GM12878 (cell line): ENCODE measurements around the gene ANAPC7. TPM values are rescaled to one million over a fixed set of nuclear protein-coding genes. Genes with fewer than 3 reads are reported as not detected.

Experiments
- ATAC-seq: fragments of 200-7000 bp; cut with Tn5 transposase; 3 replicates; pipeline ENCODE4 v1.9.1; 2020; ENCODE audit warnings: mild to moderate bottlenecking, moderate library complexity
- BruUV-seq: library from RNA; stranded (reverse); fragments of 400-500 nt; replicated peaks from 2 replicates; lab custom pipeline; 2021; lab: Mats Ljungman, UMichigan
- CTCF ChIA-PET: fragments of 300-600 bp; sonication (Branson Sonifier 250); formaldehyde crosslinking; extraction: SDS; loops from one replicate; lab custom pipeline; 2021; ENCODE audit warnings: inconsistent platforms; lab: Yijun Ruan, JAX
- POLR2A ChIA-PET: fragments of 350-600 bp; formaldehyde crosslinking; extraction: SDS; loops from one replicate; lab custom pipeline; 2021; ENCODE audit warnings: inconsistent platforms; lab: Charles Lee
- RAD21 ChIA-PET: fragments of 300-600 bp; sonication (Branson Sonifier 250); formaldehyde crosslinking; loops from one replicate; lab custom pipeline; 2023; ENCODE audit warnings: antibody characterized with exemption; ENCODE audit not compliant: unreplicated experiment; lab: Charles Lee
- SMC1A ChIA-PET: fragments of 300-600 bp; sonication (Branson Sonifier 250); formaldehyde crosslinking; loops from one replicate; lab custom pipeline; 2023; ENCODE audit not compliant: unreplicated experiment, uncharacterized antibody; lab: Charles Lee
- DNase-seq: peaks from one replicate; pipeline ENCODE4 v3.0.0-alpha.2; 2011; ENCODE audit warnings: low read depth, low spot score
- FAIRE-seq: peaks from 3 replicates; lab custom pipeline; 2011; peaks lifted over from hg19 to GRCh38; lab: Jason Lieb, UNC
- H2AFZ ChIP-seq: 2 replicates; pipeline ENCODE4 v1.6.0; 2011; ENCODE audit warnings: low read depth, low read length, control low read depth; ENCODE audit not compliant: control insufficient read depth
- H3K27ac ChIP-seq: 2 replicates; pipeline ENCODE4 v1.5.1; 2011; ENCODE audit warnings: control low read depth; ENCODE audit not compliant: control insufficient read depth, insufficient read depth
- H3K27me3 ChIP-seq, 2 experiments: replicated peaks in 1 of 2; 2 replicates each; pipeline versions ENCODE4 v1.6.0 to v1.6.1; 2011; ENCODE audit warnings: low read length in 1 of 2; ENCODE audit not compliant: control insufficient read depth in 2 of 2, insufficient read depth in 2 of 2
- H3K36me3 ChIP-seq, 2 experiments: 2 replicates each; pipeline ENCODE4 v1.5.1; 2011; ENCODE audit warnings: low read length in 1 of 2; ENCODE audit not compliant: control insufficient read depth in 2 of 2, insufficient read depth in 2 of 2
- H3K4me1 ChIP-seq: 2 replicates; pipeline ENCODE4 v1.6.1; 2011; ENCODE audit warnings: mild to moderate bottlenecking, low read length, moderate library complexity, mixed read lengths; ENCODE audit not compliant: control insufficient read depth, insufficient read depth
- H3K4me2 ChIP-seq: 2 replicates; pipeline ENCODE4 v1.6.0; 2011; ENCODE audit warnings: control low read depth; ENCODE audit not compliant: control insufficient read depth, insufficient read depth
- H3K4me3 ChIP-seq: fragments of 200-600 bp; sonication (generic); 2 replicates; pipeline ENCODE4 v1.5.1; 2016
- H3K79me2 ChIP-seq: 2 replicates; pipeline ENCODE4 v1.6.0; 2011; ENCODE audit warnings: low read length; ENCODE audit not compliant: control insufficient read depth, insufficient read depth
- H3K9ac ChIP-seq: 2 replicates; pipeline ENCODE4 v1.8.0; 2011; ENCODE audit warnings: low read length, control low read depth, mixed read lengths; ENCODE audit not compliant: control insufficient read depth, insufficient read depth
- H3K9me3 ChIP-seq: replicated peaks from 3 replicates; pipeline ENCODE4 v1.5.1; 2011; ENCODE audit warnings: mild to moderate bottlenecking, low read length; ENCODE audit not compliant: control insufficient read depth, insufficient read depth
- H4K20me1 ChIP-seq: 2 replicates; pipeline ENCODE4 v1.6.0; 2011; ENCODE audit not compliant: control insufficient read depth, insufficient read depth
- BHLHE40 ChIP-seq, 2 experiments: fragments of 450-650 bp in 1 of 2; IDR thresholded peaks; 2 replicates each; pipeline ENCODE4 v1.6.1; 2011 to 2017; ENCODE audit warnings: low read depth in 2 of 2, borderline replicate concordance in 1 of 2, improper control_type of control experiment in 1 of 2, low read length in 1 of 2, mild to moderate bottlenecking in 1 of 2
- CBFB ChIP-seq: IDR thresholded peaks from 2 replicates; pipeline ENCODE4 v1.6.1; 2016; ENCODE audit warnings: antibody characterized with exemption, low read depth
- CHD2 ChIP-seq: IDR thresholded peaks from 2 replicates; pipeline ENCODE4 v1.6.1; 2011; ENCODE audit warnings: low read depth, low read length, improper control_type of control experiment, borderline replicate concordance
- E2F8 ChIP-seq: fragments of 450-650 bp; IDR thresholded peaks from 2 replicates; pipeline ENCODE4 v1.6.1; 2018; ENCODE audit warnings: mild to moderate bottlenecking, low read depth, moderate library complexity; ENCODE audit not compliant: partially characterized antibody
- IKZF2 ChIP-seq, 2 experiments: fragments of 450-650 bp; IDR thresholded peaks; 2 replicates each; pipeline ENCODE4 v1.6.1; 2017; ENCODE audit warnings: mild to moderate bottlenecking in 2 of 2, moderate library complexity in 2 of 2
- MAX ChIP-seq: IDR thresholded peaks from 2 replicates; pipeline ENCODE4 v1.6.1; 2012; ENCODE audit warnings: low read depth, low read length, improper control_type of control experiment
- NR2C1 ChIP-seq: fragments of 450-650 bp; IDR thresholded peaks from 2 replicates; pipeline ENCODE4 v1.6.1; 2017; ENCODE audit warnings: antibody characterized with exemption, mild to moderate bottlenecking, moderate library complexity
- NRF1 ChIP-seq: conservative IDR thresholded peaks from 2 replicates; pipeline ENCODE4 v1.6.1; 2011; ENCODE audit warnings: mild to moderate bottlenecking, low read depth, low read length, improper control_type of control experiment
- RCOR1 ChIP-seq: conservative IDR thresholded peaks from 2 replicates; pipeline ENCODE4 v1.6.1; 2012; ENCODE audit warnings: low read depth, low read length, improper control_type of control experiment
- SMC3 ChIP-seq: IDR thresholded peaks from 2 replicates; pipeline ENCODE4 v1.6.1; 2011; ENCODE audit warnings: low read length, improper control_type of control experiment, borderline replicate concordance
- STAT1 ChIP-seq: fragments of 450-650 bp; conservative IDR thresholded peaks from 2 replicates; pipeline ENCODE4 v1.6.1; 2014; ENCODE audit warnings: antibody characterized with exemption, mild to moderate bottlenecking
- WGBS: methylation state at CpG from one replicate; pipeline ENCODE4 v1.1.6; 2016; ENCODE audit warnings: low lambda C conversion rate; ENCODE audit not compliant: insufficient replicate concordance, insufficient coverage; ENCODE audit errors: missing lambda C conversion rate; 5-methylcytosine and 5-hydroxymethylcytosine counted together
- in situ Hi-C: fragments of 300-500 bp; cut with MboI; formaldehyde crosslinking; loops from 9 replicates; pipeline ENCODE4 v1.14.3; 2018; ENCODE audit warnings: mixed read lengths
- intact Hi-C: fragments of 100-400 bp; cut with micrococcal nuclease; formaldehyde crosslinking; loops from one replicate; pipeline ENCODE4 v1.14.2; 2022; ENCODE audit not compliant: unreplicated experiment
- polyA plus RNA-seq, 11 experiments: library from polyadenylated mRNA; depleted of rRNA in 4 of 11; unstranded in 6 of 11; stranded (reverse) in 5 of 11; fragments of >200 nt; fragmentation: Nextera tagmentation in 4 of 11; fragmentation: Illumina TruSeq in 1 of 11; extraction: Ambion mirVana in 4 of 11; extraction: Trizol in 1 of 11; gene quantifications; 1 replicate in 1 of 11; 2 replicates in 10 of 11; pipeline versions ENCODE4 v1.2.1 to v1.2.3, GENCODE V29; 2011 to 2016; ENCODE audit warnings: inconsistent platforms in 2 of 11, missing spikeins in 2 of 11, low read depth in 1 of 11
- total RNA-seq, 4 experiments: library from RNA; depleted of rRNA in 3 of 4; stranded (reverse); fragments of >200 nt in 3 of 4; fragmentation: Illumina TruSeq in 1 of 4; extraction: Trizol in 1 of 4; gene quantifications; 2 replicates each; pipeline versions ENCODE4 v1.2.1 to v1.2.3, GENCODE V29; 2013 to 2021
- TF ChIP-seq, protein P1 (sequence below): fragments of 450-650 bp; formaldehyde crosslinking; IDR thresholded peaks from 2 replicates; pipeline ENCODE4 v1.4.0; 2020; ENCODE audit warnings: mild to moderate bottlenecking, moderate library complexity
- TF ChIP-seq, protein P2 (sequence below): IDR thresholded peaks from 2 replicates; pipeline ENCODE4 v1.6.1; 2012; ENCODE audit warnings: low read depth, low read length, improper control_type of control experiment
- TF ChIP-seq, protein P3 (sequence below): IDR thresholded peaks from 2 replicates; pipeline ENCODE4 v1.6.1; 2011; ENCODE audit warnings: mild to moderate bottlenecking, low read depth, low read length, moderate library complexity; ENCODE audit not compliant: insufficient replicate concordance

Gene ANAPC7
- total and polyA plus RNA-seq, 10 of the 15 experiments (the other 5 are each of a cell fraction or from before 2014, with no cell fraction given) = 24.5 to 77.9 (median 58.6) TPM

- H2AFZ ChIP-seq = no peak overlapping the region
- H3K4me1 ChIP-seq = peaks cover 10% of the 10 kb centered on the region
- in situ Hi-C loops (no loop called here), intact Hi-C loops (loop anchor here (2.0 to 5.0 kb wide), 2 partner anchors 376 to 436 kb away; no protein-coding TSS in a partner anchor)
- FAIRE-seq (no peak), ATAC-seq (no peak), DNase-seq (no peak)
- no peaks in the 10 kb centered on the region; the same call in 2 of the 3 replicates for H3K9me3 ChIP-seq
- H3K36me3 ChIP-seq = peaks cover 3 to 7% of the 10 kb centered on the region in 2 experiments; a peak in 3 of 4 replicates
- no peaks in the 10 kb centered on the region for H4K20me1 ChIP-seq
- BruUV-seq = no TSS peak
- RAD21 ChIA-PET = interaction anchor here (1.4 to 10.2 kb wide), 12 partner anchors 17 to 217 kb away, joined by 3 to 180 read pairs (median 11); partner anchors contain the start of genes FAM216A and GPN3
- 38% methylated on average over 1 of the region's 1 CpG for WGBS
- POLR2A ChIA-PET = interaction anchor here (0.5 to 2.4 kb wide), 7 partner anchors 15 to 260 kb away, joined by 3 to 25 read pairs (median 7); partner anchors contain the start of genes FAM216A and GPN3
- CTCF ChIA-PET = interaction anchor here (1.0 to 10.9 kb wide), 12 partner anchors 15 to 377 kb away, joined by 3 to 237 read pairs (median 7); partner anchors contain the start of genes FAM216A, GPN3, RAD9B and VPS29
- H3K27me3 ChIP-seq = no peaks in the 10 kb centered on the region
- SMC1A ChIA-PET = interaction anchor here (0.7 to 8.0 kb wide), 12 partner anchors 17 to 151 kb away, joined by 3 to 152 read pairs (median 6); partner anchors contain the start of genes FAM216A, GPN3, RAD9B and VPS29
- no peak overlapping the region for H3K9ac ChIP-seq
- no peak overlapping the region for H3K4me3 ChIP-seq
- peaks cover 36% of the 10 kb centered on the region for H3K79me2 ChIP-seq
- H3K4me2 ChIP-seq = no peak overlapping the region
- H3K27ac ChIP-seq = no peak overlapping the region
- no peak for TF ChIP-seq CBFB
- TF ChIP-seq, protein P1, sequence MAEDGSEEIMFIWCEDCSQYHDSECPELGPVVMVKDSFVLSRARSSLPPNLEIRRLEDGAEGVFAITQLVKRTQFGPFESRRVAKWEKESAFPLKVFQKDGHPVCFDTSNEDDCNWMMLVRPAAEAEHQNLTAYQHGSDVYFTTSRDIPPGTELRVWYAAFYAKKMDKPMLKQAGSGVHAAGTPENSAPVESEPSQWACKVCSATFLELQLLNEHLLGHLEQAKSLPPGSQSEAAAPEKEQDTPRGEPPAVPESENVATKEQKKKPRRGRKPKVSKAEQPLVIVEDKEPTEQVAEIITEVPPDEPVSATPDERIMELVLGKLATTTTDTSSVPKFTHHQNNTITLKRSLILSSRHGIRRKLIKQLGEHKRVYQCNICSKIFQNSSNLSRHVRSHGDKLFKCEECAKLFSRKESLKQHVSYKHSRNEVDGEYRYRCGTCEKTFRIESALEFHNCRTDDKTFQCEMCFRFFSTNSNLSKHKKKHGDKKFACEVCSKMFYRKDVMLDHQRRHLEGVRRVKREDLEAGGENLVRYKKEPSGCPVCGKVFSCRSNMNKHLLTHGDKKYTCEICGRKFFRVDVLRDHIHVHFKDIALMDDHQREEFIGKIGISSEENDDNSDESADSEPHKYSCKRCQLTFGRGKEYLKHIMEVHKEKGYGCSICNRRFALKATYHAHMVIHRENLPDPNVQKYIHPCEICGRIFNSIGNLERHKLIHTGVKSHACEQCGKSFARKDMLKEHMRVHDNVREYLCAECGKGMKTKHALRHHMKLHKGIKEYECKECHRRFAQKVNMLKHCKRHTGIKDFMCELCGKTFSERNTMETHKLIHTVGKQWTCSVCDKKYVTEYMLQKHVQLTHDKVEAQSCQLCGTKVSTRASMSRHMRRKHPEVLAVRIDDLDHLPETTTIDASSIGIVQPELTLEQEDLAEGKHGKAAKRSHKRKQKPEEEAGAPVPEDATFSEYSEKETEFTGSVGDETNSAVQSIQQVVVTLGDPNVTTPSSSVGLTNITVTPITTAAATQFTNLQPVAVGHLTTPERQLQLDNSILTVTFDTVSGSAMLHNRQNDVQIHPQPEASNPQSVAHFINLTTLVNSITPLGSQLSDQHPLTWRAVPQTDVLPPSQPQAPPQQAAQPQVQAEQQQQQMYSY = no peak
- TF ChIP-seq CHD2 = no peak
- TF ChIP-seq SMC3 = no peak
- no peak for TF ChIP-seq NR2C1
- no peak for TF ChIP-seq STAT1
- TF ChIP-seq IKZF2 (IDR thresholded peaks at IDR 0.05) = no peak
- TF ChIP-seq, protein P2, sequence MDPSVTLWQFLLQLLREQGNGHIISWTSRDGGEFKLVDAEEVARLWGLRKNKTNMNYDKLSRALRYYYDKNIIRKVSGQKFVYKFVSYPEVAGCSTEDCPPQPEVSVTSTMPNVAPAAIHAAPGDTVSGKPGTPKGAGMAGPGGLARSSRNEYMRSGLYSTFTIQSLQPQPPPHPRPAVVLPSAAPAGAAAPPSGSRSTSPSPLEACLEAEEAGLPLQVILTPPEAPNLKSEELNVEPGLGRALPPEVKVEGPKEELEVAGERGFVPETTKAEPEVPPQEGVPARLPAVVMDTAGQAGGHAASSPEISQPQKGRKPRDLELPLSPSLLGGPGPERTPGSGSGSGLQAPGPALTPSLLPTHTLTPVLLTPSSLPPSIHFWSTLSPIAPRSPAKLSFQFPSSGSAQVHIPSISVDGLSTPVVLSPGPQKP = no peak
- no peak for TF ChIP-seq RCOR1
- TF ChIP-seq, protein P3, sequence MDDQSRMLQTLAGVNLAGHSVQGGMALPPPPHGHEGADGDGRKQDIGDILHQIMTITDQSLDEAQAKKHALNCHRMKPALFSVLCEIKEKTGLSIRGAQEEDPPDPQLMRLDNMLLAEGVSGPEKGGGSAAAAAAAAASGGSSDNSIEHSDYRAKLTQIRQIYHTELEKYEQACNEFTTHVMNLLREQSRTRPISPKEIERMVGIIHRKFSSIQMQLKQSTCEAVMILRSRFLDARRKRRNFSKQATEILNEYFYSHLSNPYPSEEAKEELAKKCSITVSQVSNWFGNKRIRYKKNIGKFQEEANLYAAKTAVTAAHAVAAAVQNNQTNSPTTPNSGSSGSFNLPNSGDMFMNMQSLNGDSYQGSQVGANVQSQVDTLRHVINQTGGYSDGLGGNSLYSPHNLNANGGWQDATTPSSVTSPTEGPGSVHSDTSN = no peak
- TF ChIP-seq MAX = no peak
- no peak for TF ChIP-seq BHLHE40 (IDR thresholded peaks at IDR 0.05; ENCODE audit: borderline replicate concordance in 1 of 2, low read depth in 2 of 2, low read length in 1 of 2)
- TF ChIP-seq E2F8 = no peak
- TF ChIP-seq NRF1 = no peak
These were observed 47.8 kb upstream of the ANAPC7 start for GRCh38 chr12:110451263-110451662.
